IMR-90 (cell line): Measurements from ENCODE around the gene KCNQ1. TPM values are rescaled to one million over a fixed set of nuclear protein-coding genes. Genes with fewer than 3 reads are reported as not detected.

Experiments used
- polyA plus RNA-seq, 3 experiments: library from polyadenylated mRNA; depleted of rRNA; stranded (reverse); fragments of >200 nt; gene quantifications; 2 replicates each; pipeline ENCODE4 v1.2.3, GENCODE V29; 2012; ENCODE audit warnings: low replicate concordance in 1 of 3
- total RNA-seq: library from RNA; depleted of rRNA; stranded (reverse); fragments of >200 nt; gene quantifications from 2 replicates; pipeline ENCODE4 v1.2.3, GENCODE V29; 2012
- TF ChIP-seq, protein P1 (sequence below): fragments of 150-350 bp; IDR thresholded peaks from 2 replicates; pipeline ENCODE4 v1.6.1; 2016; ENCODE audit warnings: low read depth, mild to moderate bottlenecking, low read length, moderate library complexity, borderline replicate concordance

The KCNQ1 gene
- total and polyA plus RNA-seq, 2 of the 4 experiments (the other 2 are of a cell fraction) = 0.07 TPM; not detected in 1

DNA sequence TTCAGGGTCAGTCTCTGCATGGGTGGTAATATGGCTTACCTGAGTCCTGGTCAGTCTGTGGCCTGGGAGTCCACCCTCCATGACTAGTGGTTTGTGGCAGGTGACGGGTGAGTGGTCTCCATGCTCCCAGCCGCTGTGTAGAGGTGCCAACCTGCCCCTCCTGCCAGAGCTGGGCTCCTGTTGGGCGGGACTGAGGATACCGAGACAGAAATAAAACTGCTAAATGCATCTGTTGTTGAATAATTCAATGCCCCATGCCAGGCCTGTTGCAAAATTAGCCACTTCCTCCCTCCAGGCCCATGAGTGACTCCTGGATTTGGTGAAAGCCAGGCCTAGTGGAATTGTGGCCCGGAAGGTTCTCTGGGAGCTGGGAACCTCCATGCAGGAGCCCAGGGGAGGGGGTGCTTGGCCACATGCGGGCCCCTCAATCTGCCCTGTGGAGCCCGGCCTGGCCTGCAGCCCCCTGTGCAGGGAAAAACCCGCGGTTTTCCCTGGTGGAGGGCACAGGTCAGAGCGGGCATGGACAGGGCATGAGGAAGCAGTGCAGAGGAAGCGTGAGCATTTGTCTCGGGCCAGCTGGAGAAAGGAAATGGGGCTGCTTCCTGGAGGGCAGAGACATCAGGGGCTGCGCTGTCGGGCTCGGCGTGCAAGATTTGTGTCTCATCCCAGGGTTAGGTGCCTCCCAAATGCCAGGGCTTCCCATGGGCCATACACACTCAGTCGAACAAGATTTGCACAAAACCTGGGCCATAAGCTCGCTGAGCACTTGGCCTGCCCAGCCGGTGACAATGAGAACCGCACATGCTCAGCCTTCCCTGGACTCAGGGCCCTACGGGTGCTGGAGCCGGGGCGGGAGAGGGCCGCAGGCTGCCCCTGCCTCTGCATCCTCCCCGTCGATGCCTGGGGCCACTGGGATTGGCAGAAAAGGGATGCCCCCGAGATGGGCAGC is 66.9 kb downstream of the KCNQ1 start (continued):
- TF ChIP-seq, protein P1, sequence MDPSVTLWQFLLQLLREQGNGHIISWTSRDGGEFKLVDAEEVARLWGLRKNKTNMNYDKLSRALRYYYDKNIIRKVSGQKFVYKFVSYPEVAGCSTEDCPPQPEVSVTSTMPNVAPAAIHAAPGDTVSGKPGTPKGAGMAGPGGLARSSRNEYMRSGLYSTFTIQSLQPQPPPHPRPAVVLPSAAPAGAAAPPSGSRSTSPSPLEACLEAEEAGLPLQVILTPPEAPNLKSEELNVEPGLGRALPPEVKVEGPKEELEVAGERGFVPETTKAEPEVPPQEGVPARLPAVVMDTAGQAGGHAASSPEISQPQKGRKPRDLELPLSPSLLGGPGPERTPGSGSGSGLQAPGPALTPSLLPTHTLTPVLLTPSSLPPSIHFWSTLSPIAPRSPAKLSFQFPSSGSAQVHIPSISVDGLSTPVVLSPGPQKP = no peak
